ENCODE data around the gene DACH1. TPM values are rescaled to one million over a fixed set of nuclear protein-coding genes. Genes with fewer than 3 reads are reported as not detected.

DACH1 gene
- total RNA-seq, 1 donor from 2014 or later = 31.0 TPM

DNA sequence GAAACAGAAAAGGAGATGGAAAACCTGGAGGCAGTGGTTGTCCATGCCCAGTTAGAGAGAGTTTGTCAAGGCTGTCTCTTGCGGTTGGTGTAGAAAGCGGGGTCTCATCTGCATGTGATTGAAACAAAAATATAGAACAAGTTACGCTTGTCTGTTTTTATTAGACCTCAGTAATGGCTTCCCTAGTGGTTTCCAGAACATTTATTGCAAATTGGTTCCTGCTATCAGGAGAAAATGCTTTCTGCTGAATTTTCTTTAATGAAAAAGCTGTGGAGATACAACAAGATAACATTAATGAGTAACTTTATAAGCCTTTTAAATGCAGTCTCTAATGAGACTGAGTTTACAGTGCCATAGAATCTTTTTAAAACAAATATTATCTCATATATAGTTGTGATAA, 378.0 kb downstream of the DACH1 start:
- DNase-seq (ENCODE audit: low spot score) = no peak

DNA sequence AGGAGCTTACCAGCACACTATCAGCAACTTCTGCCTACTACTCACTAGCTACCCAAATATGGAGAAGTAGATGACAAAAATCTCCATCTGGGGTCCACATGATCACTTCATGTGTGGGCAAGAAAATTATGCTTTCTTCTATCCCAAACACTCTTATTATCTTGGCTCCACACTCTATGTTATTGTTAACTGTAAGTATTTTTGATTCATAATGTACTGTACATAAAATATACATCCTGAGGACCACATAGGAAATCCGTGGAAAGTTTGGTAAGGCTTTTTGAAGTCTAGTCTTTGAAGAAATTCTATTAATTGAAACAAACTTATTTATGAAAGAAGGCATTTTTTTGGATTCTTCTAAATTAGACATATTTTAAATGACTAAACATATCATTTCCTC, 378.8 kb downstream of the DACH1 start:
- no peak for DNase-seq (ENCODE audit: low spot score)

DNA sequence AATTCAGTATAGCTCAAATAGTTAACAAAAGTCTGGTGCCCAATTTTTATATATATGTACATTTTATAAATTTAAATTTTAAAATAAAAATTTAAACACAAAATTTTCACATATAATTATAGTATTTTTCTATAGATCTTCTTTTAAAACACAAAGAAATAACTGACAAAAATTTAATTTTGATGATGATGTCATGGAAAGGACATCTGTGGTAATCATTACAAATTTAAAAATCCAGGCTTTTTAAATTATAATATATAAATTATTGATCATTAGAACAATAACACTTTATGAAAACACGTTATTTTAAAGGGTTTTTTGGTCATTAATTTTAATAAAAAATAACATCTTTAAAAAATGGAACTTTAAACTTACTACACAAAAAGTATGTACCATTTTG, 381.1 kb downstream of the DACH1 start:
- no peak for DNase-seq (ENCODE audit: low spot score)

DNA sequence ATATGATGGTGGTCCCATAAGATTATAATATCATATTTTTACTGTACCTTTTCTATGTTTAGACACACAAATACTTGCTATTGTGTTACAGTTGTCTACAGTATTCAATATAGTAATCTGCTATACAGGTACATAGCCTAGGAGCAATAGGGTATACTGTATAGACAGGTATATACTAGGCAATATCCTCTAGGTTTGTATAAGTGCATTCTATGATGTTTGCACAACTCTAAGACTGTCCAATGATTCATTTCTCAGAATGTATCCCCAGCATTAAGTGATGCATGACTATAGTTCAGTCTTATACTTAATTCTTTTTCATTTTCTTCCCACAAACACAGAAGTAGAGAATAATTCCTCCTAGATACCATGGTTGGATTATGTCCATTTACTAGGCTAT, 383.3 kb downstream of the DACH1 start:
- DNase-seq (ENCODE audit: low spot score) = no peak

DNA sequence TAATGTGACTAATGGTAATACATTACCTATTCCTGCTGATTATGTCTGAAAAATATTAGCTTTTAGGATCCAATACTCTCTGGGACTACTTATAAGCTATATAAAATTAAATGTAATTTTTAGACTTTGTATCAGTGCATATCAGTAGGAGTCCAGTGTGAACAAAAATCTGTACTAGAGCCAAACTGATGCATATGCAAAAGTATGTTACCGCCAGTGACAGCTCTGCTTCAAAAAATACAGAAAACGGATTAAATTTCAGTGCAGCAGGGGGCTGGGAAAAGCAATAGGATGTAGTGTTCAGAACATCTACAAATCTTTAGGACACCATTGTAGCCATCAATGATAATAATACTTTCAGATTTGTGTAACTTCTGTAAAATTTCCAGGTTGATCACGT, 385.5 kb downstream of the DACH1 start:
- no peak for DNase-seq (ENCODE audit: low spot score)

DNA sequence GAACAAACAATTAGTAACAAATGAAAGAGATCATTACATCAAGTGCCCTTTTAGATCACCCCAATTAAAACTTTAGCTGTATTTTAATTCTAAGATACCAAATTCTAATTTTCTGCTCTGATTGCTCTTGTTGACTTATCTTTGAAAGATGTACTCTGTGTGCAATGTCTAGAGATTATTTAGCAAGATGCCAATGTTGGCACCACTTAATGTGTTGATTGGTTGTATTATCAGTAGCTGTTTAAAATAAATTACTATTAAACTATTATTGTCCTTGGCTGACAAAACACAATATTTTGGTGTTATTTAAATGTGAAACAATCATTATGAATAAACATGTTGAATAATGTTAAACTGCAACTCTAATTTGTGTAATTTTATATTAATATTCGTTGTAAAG, 386.0 kb downstream of the DACH1 start:
- DNase-seq (ENCODE audit: low spot score) = no peak

DNA sequence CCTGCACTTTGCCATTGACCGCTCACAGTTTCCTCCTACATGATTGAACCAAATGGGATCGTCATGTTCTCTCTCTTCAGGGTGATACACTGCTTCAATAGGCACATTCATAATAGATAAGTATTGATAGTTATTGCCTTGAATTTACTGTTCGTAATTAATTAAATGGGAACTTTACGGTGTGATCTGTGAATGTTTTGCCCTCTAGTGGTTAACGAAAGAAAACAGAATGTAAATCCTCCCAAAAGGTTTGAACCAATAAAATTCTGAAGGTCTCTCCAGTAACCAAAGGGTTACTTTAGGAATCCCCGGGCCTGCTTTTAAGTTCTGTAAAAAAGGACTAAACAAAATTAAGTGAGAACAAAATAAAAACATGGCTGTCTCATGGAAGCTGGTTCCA, 389.3 kb downstream of the DACH1 start:
- DNase-seq (ENCODE audit: low spot score) = no peak

DNA sequence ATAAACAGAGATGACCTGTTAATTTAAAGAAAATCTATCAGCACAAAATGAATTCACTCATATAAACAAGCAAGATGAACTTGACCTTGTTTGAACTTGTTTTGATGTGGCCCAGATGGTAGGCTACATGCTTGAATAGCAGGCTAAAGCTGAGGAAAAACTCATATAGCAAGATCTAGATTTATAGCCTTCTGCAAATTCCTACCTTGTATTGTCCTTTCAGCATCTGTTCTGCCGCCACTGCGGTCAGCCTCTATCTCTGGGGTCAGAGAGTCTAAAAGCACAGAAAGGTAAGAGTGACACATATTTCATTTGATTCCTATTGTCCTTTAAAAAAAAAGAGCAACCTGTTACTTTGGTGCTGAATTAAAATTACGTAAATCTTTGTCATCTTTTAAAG, 392.1 kb downstream of the DACH1 start:
- DNase-seq (ENCODE audit: low spot score) = no peak

DNA sequence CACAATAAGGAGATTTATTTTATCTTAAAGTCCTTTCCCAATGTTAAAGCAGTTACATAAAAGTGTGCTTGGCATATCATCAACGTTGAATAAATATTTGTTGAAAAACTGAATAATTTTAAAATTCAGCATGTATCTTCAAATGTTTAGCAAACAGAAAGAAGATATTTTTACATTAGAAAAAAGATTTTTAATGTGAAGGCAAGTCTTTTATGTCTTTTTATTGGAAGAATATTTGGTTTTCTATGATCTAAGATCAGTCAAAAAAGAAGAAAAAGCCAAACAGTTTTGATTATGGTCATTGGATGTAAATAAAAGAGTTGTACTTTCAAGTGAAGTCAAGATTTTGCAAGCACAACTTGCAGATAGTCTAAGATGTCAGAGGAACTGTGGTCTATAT, 397.4 kb downstream of the DACH1 start:
- DNase-seq (ENCODE audit: low spot score) = no peak

DNA sequence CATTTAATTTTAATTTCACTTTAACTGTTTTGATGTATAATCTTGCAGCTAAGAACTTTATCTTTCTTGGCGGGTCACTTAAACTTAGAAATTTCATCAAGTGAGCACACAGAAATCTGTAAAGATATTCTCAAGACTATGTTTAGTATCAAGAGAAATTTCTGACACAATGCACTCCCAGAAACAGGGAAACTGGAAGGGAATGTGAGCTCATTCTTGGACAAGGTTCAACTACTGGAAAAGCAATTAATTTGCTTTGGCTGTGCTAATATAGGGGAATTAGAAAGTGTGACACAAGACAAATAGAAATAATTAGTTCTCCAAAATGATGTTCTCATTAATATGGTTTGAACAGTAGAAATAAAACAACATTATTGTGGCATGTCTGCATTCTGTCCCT, 402.3 kb downstream of the DACH1 start:
- DNase-seq (ENCODE audit: low spot score) = no peak

DNA sequence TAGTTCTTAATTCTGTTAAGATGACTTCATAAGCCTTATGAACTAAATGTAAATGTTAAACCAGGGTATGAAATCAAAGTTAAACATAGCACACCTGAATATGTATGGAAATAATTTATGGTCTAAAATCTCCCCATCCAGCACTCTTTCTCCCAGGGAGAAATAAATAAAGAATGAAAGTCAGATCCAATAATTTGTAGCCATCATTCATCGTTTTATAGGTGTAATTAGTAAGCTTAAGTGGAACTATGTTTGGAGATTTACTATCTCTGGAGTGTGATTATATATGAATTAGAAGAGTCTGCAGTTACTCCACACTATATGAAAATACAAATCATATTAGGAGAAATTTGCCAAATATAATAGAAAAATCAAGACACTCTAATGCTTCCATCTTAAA, 405.1 kb downstream of the DACH1 start:
- DNase-seq (ENCODE audit: low spot score) = no peak

DNA sequence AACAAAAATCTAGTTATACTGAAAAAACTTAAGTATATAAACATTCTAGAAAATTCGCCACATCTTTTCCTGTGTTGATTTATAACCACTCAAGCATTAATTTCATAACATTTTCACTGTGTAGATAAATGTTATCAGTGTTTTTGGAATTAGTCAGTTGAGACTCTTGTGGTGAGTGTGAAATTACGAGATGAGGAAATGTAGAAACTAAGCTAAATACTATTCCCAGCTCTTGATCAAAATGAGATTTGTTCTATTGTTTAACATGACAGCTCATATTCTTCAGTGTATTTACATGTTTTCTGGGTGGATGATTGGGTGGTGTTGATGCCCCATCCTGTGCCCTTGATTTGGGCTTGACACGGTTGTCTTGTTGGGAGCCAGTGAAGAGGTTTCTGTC, 406.8 kb downstream of the DACH1 start:
- no peak for DNase-seq (ENCODE audit: low spot score)

DNA sequence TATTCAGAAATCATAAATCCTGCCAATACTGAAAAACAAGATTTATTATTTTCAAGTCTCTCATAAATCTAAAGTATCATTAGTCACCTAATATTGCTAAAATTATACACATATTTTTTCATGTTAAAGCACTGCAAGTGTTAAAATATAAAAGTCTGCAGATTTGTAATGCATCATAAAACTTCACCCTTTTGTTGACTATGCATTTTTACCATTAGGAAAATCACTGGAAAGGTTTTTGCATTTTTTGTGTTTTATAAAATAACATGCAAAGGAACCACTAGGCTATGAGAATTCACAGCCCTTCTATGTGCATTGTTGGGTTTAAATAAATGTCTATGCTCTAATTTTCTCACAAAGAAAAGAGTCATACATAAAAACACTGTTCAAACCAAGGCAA, 407.3 kb downstream of the DACH1 start:
- no peak for DNase-seq (ENCODE audit: low spot score)

DNA sequence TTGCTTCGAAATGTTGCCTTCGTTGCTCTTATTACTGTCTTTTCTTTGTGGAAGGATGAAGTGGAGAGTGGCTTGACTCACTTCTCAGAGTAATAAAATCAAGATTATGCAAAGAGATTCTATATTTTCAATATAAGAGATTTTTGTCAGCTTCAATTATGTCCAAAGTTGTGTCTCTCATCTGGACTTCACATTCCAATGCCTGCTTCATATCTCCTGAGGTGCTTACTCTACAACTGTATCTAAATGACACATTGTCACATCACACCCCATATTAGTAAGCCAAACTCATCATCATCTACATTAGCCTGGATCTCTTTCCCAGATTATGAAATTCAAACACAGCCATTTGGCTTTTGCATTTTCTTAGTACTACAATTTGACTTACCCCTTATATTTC, 409.4 kb downstream of the DACH1 start:
- DNase-seq (ENCODE audit: low spot score) = no peak

DNA sequence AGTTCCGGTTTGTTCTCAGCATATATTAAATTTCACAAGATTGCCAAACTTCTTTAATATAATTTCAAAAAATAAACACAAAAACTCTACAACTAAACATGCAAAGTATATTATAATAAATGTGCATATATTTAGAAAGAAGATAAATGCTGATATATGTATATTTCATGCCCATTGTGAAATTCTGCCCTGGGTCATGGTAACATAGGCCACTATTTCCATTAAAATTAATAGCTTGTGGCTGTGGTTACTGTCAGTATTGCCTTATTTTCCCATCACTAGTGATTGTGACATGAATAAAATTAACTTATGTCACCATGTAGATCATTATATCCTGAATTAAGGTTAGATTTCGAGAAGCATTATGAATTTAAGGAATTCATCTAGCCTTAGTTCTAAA, 410.9 kb downstream of the DACH1 start:
- no peak for DNase-seq (ENCODE audit: low spot score)

DNA sequence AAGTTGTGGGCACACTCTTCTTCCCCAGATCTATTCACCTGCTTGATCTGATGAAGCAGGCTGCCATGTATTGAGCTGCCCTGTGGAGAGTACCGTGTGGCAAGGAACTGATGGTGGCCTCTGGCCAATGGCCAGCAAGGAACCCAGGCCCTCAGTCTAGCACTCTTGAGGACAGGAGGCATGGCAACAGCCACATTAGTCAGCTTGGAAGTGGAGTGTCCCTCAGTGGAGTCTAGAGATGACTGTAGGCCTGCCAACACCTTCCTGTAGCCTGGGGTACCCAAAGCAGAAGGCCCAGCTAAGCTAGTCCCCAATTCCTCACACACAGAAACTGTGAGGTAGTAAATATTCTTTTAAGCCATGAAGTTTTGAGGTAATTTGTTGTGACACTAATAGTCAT, 412.5 kb downstream of the DACH1 start:
- DNase-seq (ENCODE audit: low spot score) = no peak

DNA sequence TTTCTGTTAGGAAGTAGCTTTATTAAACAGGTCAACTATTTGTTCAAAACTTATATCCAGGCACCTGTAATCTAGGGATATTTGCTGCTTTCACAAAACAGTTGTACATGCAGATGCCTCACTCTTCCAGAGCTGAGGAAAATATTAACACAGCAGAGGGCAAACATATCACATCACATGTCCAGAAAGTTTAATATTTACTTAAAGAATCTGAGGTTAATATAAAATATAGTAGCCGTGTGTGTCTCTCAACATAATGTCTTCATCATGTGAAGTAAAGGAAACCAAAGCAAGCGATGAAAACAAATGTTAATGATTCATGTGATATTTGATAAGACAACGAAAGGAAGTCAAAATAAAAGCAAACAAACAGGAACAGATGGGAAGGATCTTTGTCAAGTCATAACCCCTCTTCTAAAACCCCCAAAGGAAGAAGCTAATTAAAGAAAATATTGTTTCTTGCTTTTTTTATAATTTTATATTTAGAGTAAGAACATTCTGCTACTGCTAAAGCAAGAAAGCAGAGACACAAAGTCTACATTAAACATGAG, 418.8 kb downstream of the DACH1 start:
- no peak for DNase-seq (ENCODE audit: low spot score)

DNA sequence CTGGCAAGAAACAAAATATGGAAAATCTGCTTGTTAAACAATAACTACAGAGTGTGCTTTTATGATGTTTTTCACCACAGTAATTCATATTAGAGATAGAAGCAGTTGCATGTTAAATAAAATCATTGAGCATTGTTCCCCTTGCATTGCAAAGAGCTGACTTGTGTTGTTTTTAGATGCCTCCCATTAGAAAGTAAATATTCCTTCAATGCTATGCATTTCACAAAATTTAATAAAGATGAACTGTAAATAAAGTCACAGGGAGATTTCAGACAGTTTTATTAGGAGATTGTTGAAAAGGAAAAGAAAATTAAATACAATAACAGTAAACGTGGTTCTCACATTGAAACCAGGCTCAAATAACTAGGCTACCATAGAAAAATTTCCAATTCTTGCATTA, 429.3 kb downstream of the DACH1 start:
- no peak for DNase-seq (ENCODE audit: low spot score)

DNA sequence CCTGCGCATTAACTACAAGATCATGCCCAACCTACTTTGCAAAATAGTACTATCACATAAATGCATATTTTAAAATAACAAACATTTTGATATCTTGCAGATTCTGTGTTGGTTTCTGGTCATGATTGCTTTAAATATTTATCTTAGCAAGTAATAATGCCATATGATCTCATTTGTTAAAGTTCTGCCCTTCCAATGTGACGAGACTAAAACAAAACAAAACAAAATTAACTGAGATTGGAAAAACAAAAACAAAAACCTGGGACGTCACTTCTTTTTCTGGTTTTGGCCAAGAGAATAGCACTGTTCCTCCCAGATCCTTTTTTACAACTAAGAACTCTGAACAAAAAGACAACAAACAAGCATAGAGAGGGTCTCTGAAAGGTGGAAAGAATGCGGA, 436.3 kb downstream of the DACH1 start:
- no peak for DNase-seq (ENCODE audit: low spot score)

DNA sequence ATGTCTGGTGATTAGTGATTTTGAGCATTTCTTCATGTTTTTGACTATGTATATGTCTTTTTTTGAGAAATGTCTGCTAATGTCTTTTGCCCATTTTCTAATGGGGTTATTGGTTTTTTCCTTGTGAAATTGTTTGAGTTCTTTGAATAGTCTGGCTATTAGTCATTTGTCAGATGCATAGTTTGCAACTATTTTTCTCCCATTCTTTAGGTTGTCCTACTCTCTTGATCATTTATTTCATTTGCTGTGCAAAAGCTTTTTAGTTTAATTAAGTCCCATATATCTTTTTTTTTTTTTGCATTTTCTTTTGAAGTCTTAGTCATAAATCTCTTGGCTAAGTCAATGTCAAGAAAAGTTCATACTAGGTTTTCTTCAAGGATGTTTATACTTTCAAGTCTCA, 449.8 kb downstream of the DACH1 start:
- no peak for DNase-seq (ENCODE audit: low spot score)

DNA sequence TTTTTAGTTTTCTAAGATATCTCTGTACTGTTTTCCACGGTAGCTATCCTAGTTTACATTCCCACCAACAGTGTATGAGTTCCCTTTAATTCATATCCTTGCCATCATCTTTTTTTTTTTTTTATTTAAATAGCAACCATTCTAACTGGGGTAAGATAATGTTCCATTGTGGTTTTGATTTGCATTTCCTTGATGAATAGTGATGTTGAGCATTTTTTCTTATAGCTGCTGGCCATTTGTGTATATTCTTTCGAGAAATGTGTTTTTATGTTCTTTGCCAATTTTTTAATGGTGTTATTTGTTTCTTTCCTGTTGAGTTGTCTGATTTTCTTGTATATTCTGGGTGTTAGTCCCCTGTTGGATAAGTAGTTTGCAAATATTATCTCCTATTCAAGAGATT, 454.8 kb downstream of the DACH1 start:
- no peak for DNase-seq (ENCODE audit: low spot score)

DNA sequence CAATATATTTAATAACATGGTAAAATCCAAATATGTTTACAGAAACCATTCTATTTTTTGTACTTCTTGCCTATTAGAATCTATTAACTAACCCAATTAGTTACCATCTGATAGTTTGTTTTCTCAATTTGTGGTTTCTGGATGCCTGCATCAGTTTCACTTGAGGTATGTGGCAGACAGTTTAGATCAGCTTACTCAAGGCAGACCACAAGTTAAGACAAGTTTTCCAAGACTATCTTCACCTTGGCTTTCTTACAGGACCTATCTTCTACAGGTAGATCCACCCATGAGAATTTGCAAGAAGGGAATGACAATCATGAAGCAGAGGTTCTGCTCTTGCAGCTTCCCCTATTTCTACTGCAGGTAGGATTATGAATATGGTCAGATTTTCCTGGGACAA, 458.6 kb downstream of the DACH1 start:
- no peak for DNase-seq (ENCODE audit: low spot score)

DNA sequence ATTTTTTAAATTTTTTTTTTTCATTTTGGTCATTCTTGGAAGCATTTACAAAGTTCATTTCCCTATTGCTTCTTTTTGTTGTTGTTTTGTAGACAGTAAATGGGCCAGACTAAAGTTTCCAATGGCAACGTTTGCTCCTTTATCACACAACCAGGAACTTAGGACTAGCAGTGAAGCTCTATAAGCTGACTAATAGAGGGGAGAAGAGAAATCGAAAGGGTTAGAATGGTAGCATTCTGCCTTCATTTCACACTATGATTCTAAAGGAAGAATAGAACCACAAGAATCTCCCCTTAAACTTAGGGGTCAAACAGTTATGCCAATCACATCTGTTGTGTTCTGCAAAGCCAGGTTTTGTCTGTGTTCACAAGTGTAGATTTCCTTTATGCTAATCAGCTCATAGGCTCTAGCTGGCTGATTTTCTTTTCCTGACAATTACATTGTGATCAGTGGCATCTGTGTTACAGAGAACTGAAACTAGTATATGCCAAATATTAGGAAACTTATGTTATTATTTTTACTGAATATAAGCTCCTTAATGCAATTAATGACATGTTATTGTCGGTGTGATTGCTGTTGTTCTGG, 467.3 kb downstream of the DACH1 start:
- DNase-seq (ENCODE audit: low spot score) = no peak

DNA sequence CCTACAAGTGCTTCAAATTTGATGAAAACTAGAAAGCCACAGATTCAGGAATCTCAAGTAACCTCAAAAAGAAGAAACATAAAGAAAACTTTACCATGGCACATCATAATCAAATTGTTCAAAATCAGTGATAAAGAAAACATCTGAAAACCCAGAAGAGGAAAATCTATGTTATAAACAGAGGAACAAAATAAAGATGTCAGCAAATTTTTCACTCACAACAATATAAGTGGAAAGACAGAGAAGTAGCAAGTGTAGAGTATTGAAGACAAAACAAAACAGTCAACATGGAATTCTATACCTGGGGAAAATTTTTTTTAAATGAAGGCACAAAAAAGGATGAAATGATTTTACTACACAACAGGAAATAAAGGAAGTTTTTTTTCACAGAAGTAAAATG, 470.9 kb downstream of the DACH1 start:
- DNase-seq (ENCODE audit: low spot score) = no peak

DNA sequence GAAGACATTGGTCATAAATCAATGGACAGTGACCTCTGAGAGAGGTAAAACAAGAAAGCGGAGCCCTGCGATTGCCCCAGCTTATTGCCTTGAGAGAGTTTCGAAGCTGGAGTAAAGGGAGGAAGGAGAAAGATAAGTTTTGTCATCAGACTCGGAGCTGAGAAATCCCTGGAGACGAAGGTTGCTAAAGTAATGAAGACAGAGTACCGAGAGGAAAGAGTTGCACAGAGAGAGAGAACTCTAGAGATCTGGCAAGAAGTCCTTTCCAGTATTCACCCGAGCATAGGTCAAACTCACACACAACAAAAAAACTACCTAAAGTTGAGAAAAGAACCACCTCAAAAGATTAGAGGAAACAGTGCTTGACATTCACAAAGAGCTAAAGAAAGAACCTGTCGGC, 472.0 kb downstream of the DACH1 start:
- DNase-seq (ENCODE audit: low spot score) = no peak
